GM18867 (cell line): ENCODE results near the gene TLCD3A.

Experiments
- ATAC-seq: cut with Tn5 transposase; IDR thresholded peaks from one replicate; pipeline ENCODE4 v1.9.1; 2021; ENCODE audit warnings: mild to moderate bottlenecking, moderate library complexity; ENCODE audit not compliant: unreplicated experiment

Gene TLCD3A

DNA sequence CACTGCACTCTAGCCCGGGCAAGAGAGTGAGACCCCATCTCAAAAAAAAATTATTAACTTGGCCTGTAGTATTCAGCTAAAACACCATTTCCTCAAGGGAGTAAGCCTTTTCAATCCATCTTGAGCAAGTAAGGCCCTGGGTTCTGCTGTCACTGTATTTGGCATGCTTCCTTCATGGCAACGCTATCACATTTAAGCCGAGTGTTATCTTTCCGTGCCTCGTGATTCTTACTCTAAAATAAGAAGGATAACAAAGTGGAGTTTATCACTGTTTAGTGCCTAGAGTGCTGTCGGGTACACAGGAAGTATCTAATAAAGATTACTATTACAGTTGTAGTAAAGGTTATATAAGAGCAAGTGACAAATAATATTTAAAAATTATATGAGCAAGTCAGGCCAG is 26.5 kb upstream of the TLCD3A start:
- no peak for ATAC-seq

DNA sequence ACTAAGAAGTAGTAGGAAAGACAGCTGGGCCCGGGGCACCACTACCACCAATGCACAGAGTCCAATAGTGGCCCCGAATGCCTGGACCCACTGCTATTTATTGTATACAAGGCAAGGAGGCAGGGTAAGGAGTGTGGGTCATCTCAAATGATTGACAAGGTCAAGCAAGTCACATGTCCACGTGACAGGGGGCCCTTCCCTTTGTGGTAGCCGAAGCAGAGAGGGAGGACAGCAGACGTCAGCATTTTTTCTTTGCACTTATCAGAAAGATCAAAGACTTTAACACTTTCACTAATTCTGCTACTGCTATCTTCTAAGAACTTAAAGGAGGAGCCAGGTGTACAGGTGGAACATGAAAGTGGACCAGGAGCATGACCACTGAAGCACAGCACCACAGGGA is 24.3 kb upstream of the TLCD3A start:
- no peak for ATAC-seq

- ATAC-seq: no peak
Observed at GRCh38 chr17:718075-718474, 14.3 kb upstream of the TLCD3A start.

DNA sequence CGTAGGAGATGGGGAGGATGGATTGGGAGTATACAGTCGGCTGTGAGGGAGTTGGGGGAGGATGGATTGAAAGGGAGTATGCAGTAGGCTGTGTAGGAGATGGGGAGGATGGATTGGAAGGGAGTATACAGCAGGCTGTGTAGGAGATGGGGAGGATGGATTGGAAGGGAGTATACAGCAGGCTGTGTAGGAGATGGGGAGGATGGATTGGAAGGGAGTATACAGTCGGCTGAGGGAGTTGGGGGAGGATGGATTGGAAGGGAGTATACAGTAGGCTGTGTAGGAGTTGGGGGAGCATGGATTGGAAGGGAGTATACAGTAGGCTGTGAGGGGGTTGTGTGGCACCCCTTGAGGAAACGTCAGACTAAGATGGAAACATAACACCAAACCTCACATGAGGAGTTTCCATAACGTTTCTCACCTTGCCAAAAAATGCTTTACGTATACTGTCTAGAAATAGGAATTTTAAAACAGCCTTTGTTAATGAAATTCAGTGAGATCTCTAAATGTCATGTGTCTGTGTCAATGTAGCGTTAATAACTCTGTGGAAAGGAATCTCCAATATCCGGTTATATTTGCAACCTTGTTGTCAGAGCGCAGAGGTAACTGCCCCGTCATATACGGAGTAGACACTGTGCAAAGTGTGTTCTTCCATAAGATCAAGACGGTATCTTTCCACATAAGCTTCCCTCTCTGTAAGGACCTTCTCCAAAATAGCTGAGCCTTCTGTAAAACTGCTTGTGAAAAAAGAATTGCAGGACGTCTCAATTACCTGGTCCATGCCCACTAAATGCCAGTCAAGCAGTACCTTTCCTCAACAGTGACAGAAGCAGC is 11.5 kb upstream of the TLCD3A start:
- ATAC-seq: no peak

GRCh38 chr17:721540-721937 is 10.9 kb upstream of the TLCD3A start:
- ATAC-seq: no peak

- no peak for ATAC-seq
Observed at GRCh38 chr17:725084-725483, 7.3 kb upstream of the TLCD3A start.

- ATAC-seq: no peak
Observed at GRCh38 chr17:725746-726145, 6.7 kb upstream of the TLCD3A start.

- no peak for ATAC-seq
Observed at GRCh38 chr17:726271-726919, 6.0 kb upstream of the TLCD3A start.

DNA sequence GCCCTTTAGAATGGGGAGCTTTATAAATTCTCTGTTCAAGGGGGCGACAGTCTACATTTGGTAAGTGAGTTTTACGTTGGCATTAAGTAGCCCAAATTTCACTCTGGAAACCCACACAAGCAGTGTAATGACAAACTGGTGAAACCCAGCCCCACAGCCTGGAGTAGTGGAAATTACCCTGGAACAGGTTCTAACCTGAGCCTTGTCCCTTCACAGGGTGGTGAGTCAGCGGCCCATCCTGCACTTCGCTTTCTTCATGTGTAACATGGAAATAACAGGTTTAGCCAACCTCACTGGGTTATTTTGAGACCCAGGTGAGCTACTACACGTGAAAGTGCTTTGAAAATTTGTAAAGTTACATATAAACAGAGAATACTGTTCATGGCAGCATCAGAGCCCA is 3.5 kb upstream of the TLCD3A start:
- no peak for ATAC-seq

DNA sequence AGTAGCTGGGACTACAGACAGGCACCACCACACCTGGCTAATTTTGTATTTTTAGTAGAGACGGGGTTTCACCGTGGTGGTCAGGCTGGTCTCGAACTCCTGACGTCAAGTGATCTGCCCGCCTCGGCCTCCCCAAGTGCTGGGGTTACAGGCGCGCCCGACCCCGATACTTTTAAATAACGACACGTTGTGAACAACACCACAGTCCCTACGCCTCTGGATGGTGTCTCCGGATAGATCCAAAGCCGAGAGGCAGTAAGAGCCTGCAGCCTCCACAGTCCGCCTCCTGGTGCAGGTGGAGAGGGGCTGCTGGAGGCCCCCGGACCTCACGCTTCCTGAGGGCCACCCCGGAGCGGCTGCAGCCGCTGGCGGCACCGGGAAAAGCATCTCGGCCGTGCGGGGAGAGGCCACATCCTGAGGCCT is 741 bp upstream of the TLCD3A start:
- ATAC-seq: no peak

DNA sequence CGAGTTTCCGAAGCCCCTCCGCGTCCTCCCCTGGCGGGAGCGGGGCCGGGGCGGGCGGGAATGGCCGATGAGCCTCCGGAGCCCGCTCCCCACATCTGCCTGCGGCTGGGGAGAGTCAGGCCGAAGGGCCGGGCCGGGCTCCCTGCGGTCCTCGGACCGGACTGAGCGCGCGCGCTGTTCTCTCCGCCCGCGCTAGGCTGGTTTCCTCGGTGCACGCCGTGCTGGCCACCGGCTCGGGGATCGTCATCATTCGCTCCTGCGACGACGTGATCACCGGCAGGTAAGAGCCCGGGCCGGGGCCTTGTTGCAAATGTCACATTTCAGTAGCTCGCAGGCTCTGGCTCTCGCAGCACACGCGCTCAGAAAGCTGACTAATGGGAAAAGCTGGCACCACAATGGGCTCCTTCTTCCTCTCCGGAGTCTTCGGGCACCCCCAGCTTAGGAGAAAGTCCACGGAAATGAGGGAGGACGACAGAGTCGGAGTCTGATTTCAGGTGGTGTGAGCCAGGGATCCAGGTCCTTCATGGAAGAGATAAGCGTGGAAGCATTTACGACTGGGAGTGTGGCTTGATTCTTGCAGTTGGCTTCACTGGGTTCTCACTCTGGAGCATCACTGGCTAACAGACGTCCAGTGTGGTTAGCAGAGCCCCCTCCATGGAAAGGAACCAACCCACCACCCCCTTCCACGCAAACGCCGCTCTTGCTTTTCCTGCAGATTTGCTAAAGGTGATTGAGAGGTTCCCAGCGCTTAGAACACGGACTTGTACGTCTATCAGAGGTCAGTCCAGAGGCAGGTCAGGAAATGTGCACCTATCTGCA is 715 bp downstream of the TLCD3A start:
- ATAC-seq: peak; percentile 32

GRCh38 chr17:733743-734142 is 1.3 kb downstream of the TLCD3A start:
- ATAC-seq: no peak

DNA sequence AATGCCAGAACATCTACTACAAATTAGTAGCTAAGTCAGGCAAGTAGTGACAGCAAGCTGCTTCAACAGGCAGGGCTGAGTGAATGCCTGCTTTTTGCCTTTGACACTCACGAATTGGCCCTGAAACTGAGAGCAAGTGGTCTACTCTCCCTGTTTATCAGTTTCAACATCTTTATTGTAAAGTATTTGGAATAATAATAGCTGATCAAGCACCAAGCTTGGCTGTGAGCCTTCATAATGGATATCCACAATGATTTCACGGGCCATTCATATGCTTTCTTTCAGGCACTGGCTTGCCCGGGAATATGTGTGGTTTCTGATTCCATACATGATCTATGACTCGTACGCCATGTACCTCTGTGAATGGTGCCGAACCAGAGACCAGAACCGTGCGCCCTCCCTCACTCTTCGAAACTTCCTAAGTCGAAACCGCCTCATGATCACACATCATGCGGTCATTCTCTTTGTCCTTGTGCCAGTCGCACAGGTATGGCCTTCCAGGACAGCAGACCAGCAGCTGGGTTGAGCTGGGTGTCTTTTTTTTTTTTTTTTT is 5.2 kb downstream of the TLCD3A start:
- ATAC-seq: no peak

- peak; percentile 76 for ATAC-seq
Observed at GRCh38 chr17:740240-741017, 8.0 kb downstream of the TLCD3A start.

- ATAC-seq: no peak
Observed at GRCh38 chr17:742147-742793, 9.9 kb downstream of the TLCD3A start.

- no peak for ATAC-seq
Observed at GRCh38 chr17:743139-743538, 10.7 kb downstream of the TLCD3A start.

DNA sequence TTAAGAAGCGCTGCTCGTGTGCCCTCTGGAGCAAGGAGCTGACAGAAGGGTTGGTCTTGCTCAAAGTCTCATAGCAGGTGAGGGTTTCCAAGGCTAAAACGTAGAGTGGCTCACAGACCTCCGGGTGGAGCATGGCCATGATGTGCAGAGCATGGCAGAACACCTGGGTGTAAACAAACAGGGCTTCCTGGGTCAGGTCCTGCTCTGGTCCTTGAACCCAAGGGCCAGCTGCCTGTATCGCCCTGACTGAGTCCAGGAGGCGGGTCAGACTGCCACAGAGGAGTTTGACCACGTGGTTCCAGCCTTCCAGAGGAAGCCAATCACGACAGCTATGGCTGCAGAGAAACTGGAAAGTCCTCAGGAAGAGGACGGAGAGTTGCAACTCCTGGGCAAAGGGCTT is 12.5 kb downstream of the TLCD3A start:
- no peak for ATAC-seq

DNA sequence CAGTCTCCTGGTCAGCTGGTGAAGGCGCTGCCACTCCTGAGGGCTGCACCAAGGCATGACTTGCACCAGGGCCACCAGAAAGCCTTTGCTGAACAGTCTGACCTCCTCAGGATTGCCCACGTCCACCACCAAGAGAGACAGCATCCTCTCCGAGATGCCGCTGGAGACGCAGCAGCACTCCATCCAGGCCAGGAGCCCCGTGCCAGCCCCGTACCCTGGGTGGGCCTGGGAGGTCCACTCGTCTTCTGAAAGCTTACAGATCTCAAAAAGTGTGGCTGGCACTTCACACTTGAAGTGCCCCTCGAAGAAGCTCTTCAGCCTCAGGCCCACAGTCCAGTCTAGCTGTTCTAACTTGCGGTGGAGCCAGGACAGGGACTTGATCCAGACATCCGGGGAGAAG is 13.0 kb downstream of the TLCD3A start:
- no peak for ATAC-seq

- ATAC-seq: no peak
Observed at GRCh38 chr17:746181-746580, 13.8 kb downstream of the TLCD3A start.
